OCI-LY1 (cell line): Measurements from ENCODE around the gene SEC61B.

Experiments
- H2AFZ ChIP-seq: fragments of 200-600 bp; sonication (generic), shearing (Covaris generic); 2 replicates; pipeline ENCODE4 v1.6.0; 2014; ENCODE audit warnings: antibody characterized with exemption, mild to moderate bottlenecking, low read length
- H3F3A ChIP-seq: fragments of 200-600 bp; sonication (generic), shearing (Covaris generic); 2 replicates; pipeline ENCODE4 v1.6.0; 2014; ENCODE audit warnings: mild to moderate bottlenecking, antibody characterized with exemption, low read length, moderate library complexity; ENCODE audit not compliant: insufficient read depth
- H3K27ac ChIP-seq: fragments of 200-600 bp; sonication (generic); 2 replicates; pipeline ENCODE4 v1.5.1; 2014; ENCODE audit warnings: low read length, mixed run types, mild to moderate bottlenecking, low read depth; ENCODE audit not compliant: poor library complexity, severe bottlenecking
- H3K27me3 ChIP-seq: fragments of 200-600 bp; sonication (generic); 2 replicates; pipeline ENCODE4 v1.6.0; 2014; ENCODE audit warnings: antibody characterized with exemption, mild to moderate bottlenecking, low read length, moderate library complexity; ENCODE audit not compliant: insufficient read depth
- H3K36me3 ChIP-seq: fragments of 200-600 bp; sonication (generic); 2 replicates; pipeline ENCODE4 v1.6.1; 2014; ENCODE audit warnings: mild to moderate bottlenecking, antibody characterized with exemption, low read length, moderate library complexity, mixed read lengths; ENCODE audit not compliant: insufficient read depth
- H3K4me1 ChIP-seq: fragments of 200-600 bp; sonication (generic); 2 replicates; pipeline ENCODE4 v1.5.1; 2014; ENCODE audit warnings: mild to moderate bottlenecking, low read length, moderate library complexity; ENCODE audit not compliant: insufficient read depth, severe bottlenecking
- H3K4me2 ChIP-seq: fragments of 200-600 bp; sonication (generic), shearing (Covaris generic); 2 replicates; pipeline ENCODE4 v1.6.1; 2014; ENCODE audit warnings: low read length
- H3K4me3 ChIP-seq: fragments of 200-600 bp; sonication (generic); 2 replicates; pipeline ENCODE4 v1.5.1; 2014; ENCODE audit warnings: low read length, low read depth, mild to moderate bottlenecking, mixed read lengths; ENCODE audit not compliant: poor library complexity, severe bottlenecking
- H3K79me2 ChIP-seq: fragments of 200-600 bp; shearing (Covaris generic); 2 replicates; pipeline ENCODE4 v1.6.1; 2016; ENCODE audit warnings: mixed run types, low read length, mixed read lengths; ENCODE audit not compliant: insufficient read depth
- H3K9ac ChIP-seq: fragments of 200-600 bp; sonication (generic), shearing (Covaris generic); 2 replicates; pipeline ENCODE4 v1.6.1; 2014; ENCODE audit warnings: mild to moderate bottlenecking, low read length, mixed read lengths
- H3K9me2 ChIP-seq: fragments of 200-600 bp; sonication (generic), shearing (Covaris generic); 2 replicates; pipeline ENCODE4 v1.6.1; 2014; ENCODE audit warnings: low read depth, mild to moderate bottlenecking, low read length, mixed read lengths
- H3K9me3 ChIP-seq: fragments of 200-600 bp; shearing (Covaris generic); 2 replicates; pipeline ENCODE4 v1.6.1; 2014; ENCODE audit warnings: low read length, mixed read lengths
- H4K20me1 ChIP-seq: fragments of 200-600 bp; sonication (generic), shearing (Covaris generic); 2 replicates; pipeline ENCODE4 v1.6.0; 2016; ENCODE audit warnings: mild to moderate bottlenecking, low read length; ENCODE audit not compliant: insufficient read depth
- EZH2 ChIP-seq: fragments of 200-600 bp; sonication (generic), shearing (Covaris generic); IDR thresholded peaks from 2 replicates; pipeline ENCODE4 v1.8.0; 2017; ENCODE audit warnings: borderline replicate concordance, mixed run types, mild to moderate bottlenecking, antibody characterized with exemption, low read length, moderate library complexity, mixed read lengths
- TF ChIP-seq, protein P1 (sequence below): fragments of 200-600 bp; sonication (generic), shearing (Covaris generic); IDR thresholded peaks from 2 replicates; pipeline ENCODE4 v1.5.1; 2017; ENCODE audit warnings: mild to moderate bottlenecking, antibody characterized with exemption, low read length, moderate library complexity, mixed read lengths

The SEC61B gene

GRCh38 chr9:99213197-99213596 is 8.9 kb upstream of the SEC61B start:
- H4K20me1 ChIP-seq, result no peaks in the 10 kb centered on the region
- peaks cover 32% of the 10 kb centered on the region for H3K36me3 ChIP-seq
- H3F3A ChIP-seq, result no peaks in the 10 kb centered on the region
- no peaks in the 10 kb centered on the region for H3K9me3 ChIP-seq
- H3K4me3 ChIP-seq, result no peak overlapping the region
- H3K27ac ChIP-seq, result no peak overlapping the region
- H3K79me2 ChIP-seq, result peaks cover 6% of the 10 kb centered on the region; the same call in 1 of the 2 replicates
- no peaks in the 10 kb centered on the region for H3K9me2 ChIP-seq
- no peaks in the 10 kb centered on the region for H3K4me1 ChIP-seq
- TF ChIP-seq, protein P1, sequence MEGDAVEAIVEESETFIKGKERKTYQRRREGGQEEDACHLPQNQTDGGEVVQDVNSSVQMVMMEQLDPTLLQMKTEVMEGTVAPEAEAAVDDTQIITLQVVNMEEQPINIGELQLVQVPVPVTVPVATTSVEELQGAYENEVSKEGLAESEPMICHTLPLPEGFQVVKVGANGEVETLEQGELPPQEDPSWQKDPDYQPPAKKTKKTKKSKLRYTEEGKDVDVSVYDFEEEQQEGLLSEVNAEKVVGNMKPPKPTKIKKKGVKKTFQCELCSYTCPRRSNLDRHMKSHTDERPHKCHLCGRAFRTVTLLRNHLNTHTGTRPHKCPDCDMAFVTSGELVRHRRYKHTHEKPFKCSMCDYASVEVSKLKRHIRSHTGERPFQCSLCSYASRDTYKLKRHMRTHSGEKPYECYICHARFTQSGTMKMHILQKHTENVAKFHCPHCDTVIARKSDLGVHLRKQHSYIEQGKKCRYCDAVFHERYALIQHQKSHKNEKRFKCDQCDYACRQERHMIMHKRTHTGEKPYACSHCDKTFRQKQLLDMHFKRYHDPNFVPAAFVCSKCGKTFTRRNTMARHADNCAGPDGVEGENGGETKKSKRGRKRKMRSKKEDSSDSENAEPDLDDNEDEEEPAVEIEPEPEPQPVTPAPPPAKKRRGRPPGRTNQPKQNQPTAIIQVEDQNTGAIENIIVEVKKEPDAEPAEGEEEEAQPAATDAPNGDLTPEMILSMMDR, result no peak
- no peak for TF ChIP-seq EZH2
- no peaks in the 10 kb centered on the region for H3K27me3 ChIP-seq
- H3K9ac ChIP-seq, result no peak overlapping the region
- no peak overlapping the region for H2AFZ ChIP-seq
- no peak overlapping the region for H3K4me2 ChIP-seq

DNA sequence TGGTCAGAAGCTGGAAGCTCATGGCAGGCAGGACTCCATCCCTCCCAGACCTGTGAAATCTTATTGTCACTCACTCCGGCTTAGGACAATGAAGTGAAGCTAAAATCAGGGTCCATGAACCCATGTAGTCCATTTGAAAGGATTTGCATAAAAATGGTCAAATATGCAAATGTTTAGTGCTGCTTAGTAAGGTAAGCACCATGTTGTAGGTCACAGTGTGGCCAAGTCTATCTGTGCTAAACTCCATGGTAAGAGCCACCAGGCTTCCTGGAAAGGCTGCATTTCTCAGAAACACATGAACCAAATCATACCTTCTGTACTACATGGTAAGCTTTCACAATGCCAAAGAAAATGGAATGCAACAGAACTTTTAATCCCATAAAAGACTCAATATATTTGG is 6.0 kb upstream of the SEC61B start:
- Histone ChIP-seq H3K4me2 (no peak overlapping the region), H2AFZ (no peak overlapping the region), H3F3A (no peaks in the 10 kb centered on the region), H3K9ac (no peak overlapping the region), H3K4me3 (no peak overlapping the region), H3K36me3 (peaks cover 49% of the 10 kb centered on the region), H3K27me3 (no peaks in the 10 kb centered on the region), H3K9me3 (no peaks in the 10 kb centered on the region), H3K4me1 (peaks cover 20% of the 10 kb centered on the region), H3K9me2 (no peaks in the 10 kb centered on the region), H4K20me1 (no peaks in the 10 kb centered on the region), H3K79me2 (peaks cover 30% of the 10 kb centered on the region), H3K27ac (no peak overlapping the region)
- no peak for TF ChIP-seq EZH2
- TF ChIP-seq, protein P1, result no peak

GRCh38 chr9:99220011-99220410 is 2.1 kb upstream of the SEC61B start:
- Histone ChIP-seq H3K27ac (no peak overlapping the region), H3K79me2 (peaks cover 61% of the 10 kb centered on the region), H3K4me2 (peak overlapping the region; percentile 44), H3K4me3 (peak overlapping the region; percentile 85), H3K27me3 (no peaks in the 10 kb centered on the region), H4K20me1 (no peaks in the 10 kb centered on the region), H3F3A (no peaks in the 10 kb centered on the region), H3K9me3 (no peaks in the 10 kb centered on the region), H3K9ac (peak overlapping the region; percentile 30; the same call in 1 of the 2 replicates), H3K9me2 (no peaks in the 10 kb centered on the region), H3K4me1 (peaks cover 45% of the 10 kb centered on the region), H2AFZ (no peak overlapping the region), H3K36me3 (peaks cover 62% of the 10 kb centered on the region)
- TF ChIP-seq, protein P1, result no peak
- TF ChIP-seq EZH2, result no peak
